ENCODE results near the gene TRIM39. TPM values are rescaled to one million over a fixed set of nuclear protein-coding genes. Genes with fewer than 3 reads are reported as not detected.
A peak's percentile ranks its signal among the peaks of the same experiment; 100 is the strongest.
"Not testable (repeated sequence)": the region's sequence is repeated elsewhere in the genome, so short reads cannot be mapped to it uniquely, and the experiment has no call there.

Gene TRIM39
- polyA plus RNA-seq, 1 of the 3 experiments (the other 2 are of a cell fraction) = 6.5 TPM

GRCh38 chr6:30326526-30327231 is at the start of gene TRIM39 (continued):
- TF ChIP-seq EZH2phosphoT487 (IDR thresholded peaks at IDR 0.05; ENCODE audit: borderline replicate concordance, low read depth) (no peak), GABPA (IDR thresholded peaks at IDR 0.05; ENCODE audit: low read depth) (peak; percentile 82), ELF1 (IDR thresholded peaks at IDR 0.05) (peak; percentile 78), JUND (IDR thresholded peaks at IDR 0.05) (no peak), CTCF (IDR thresholded peaks at IDR 0.05) (no peak), RCOR1 (IDR thresholded peaks at IDR 0.05; ENCODE audit: low read length) (no peak), IRF3 (IDR thresholded peaks at IDR 0.05; ENCODE audit: low read depth, low read length) (no peak), FOSL2 (IDR thresholded peaks at IDR 0.05; ENCODE audit: borderline replicate concordance, low read depth) (no peak), POLR2AphosphoS5 (IDR thresholded peaks at IDR 0.05; ENCODE audit: low read depth, low read length) (no peak; the same call in none of the 2 replicates)

- CTCF ChIA-PET; H3K27ac ChIP-seq (ENCODE audit: low read depth in 2 of 2, low read length in 1 of 2); H3K4me2 ChIP-seq; H3K9me2 ChIP-seq; H3K4me3 ChIP-seq (ENCODE audit: low read depth in 2 of 2, low read length in 1 of 2); H3K79me2 ChIP-seq (ENCODE audit: insufficient read depth); H4K20me1 ChIP-seq (ENCODE audit: insufficient read depth); POLR2A ChIA-PET; DNase-seq; H3K4me1 ChIP-seq (ENCODE audit: control insufficient read depth in 1 of 2, insufficient read depth in 2 of 2, low read depth in 1 of 2, low read length in 1 of 2); H3K27me3 ChIP-seq (ENCODE audit: insufficient read depth); H3F3A ChIP-seq (replicated peaks; ENCODE audit: insufficient read depth); H3K9ac ChIP-seq; H2AFZ ChIP-seq (ENCODE audit: low read depth); H3K36me3 ChIP-seq (replicated peaks in 1 of 2; ENCODE audit: control insufficient read depth in 1 of 2, insufficient read depth in 2 of 2, low read length in 1 of 2): not testable (repeated sequence)
- peaks cover 41% of the 10 kb centered on the region; the same call in 1 of the 2 replicates for H3K9me3 ChIP-seq
- WGBS (ENCODE audit: low lambda C conversion rate) = 83% methylated on average over 1 of the region's 1 CpG
Observed at GRCh38 chr6:30280988-30281387, 45.7 kb upstream of the TRIM39 start.

GRCh38 chr6:30282522-30282921 is 44.2 kb upstream of the TRIM39 start:
- Histone ChIP-seq H3K9ac (no peak overlapping the region), H2AFZ (ENCODE audit: low read depth) (no peak overlapping the region), H4K20me1 (ENCODE audit: insufficient read depth) (no peaks in the 10 kb centered on the region), H3K9me2 (no peaks in the 10 kb centered on the region), H3K9me3 (peaks cover 49% of the 10 kb centered on the region; the same call in 1 of the 2 replicates), H3K4me2 (no peak overlapping the region), H3K79me2 (ENCODE audit: insufficient read depth) (no peaks in the 10 kb centered on the region), H3K27me3 (ENCODE audit: insufficient read depth) (no peaks in the 10 kb centered on the region), H3K27ac (ENCODE audit: low read depth in 2 of 2, low read length in 1 of 2) (no peak overlapping the region), H3K36me3 (replicated peaks in 1 of 2; ENCODE audit: control insufficient read depth in 1 of 2, insufficient read depth in 2 of 2, low read length in 1 of 2) (peaks cover 0 to 11% of the 10 kb centered on the region in 2 experiments), H3K4me1 (ENCODE audit: control insufficient read depth in 1 of 2, insufficient read depth in 2 of 2, low read depth in 1 of 2, low read length in 1 of 2) (no peaks in the 10 kb centered on the region), H3F3A (replicated peaks; ENCODE audit: insufficient read depth) (no peaks in the 10 kb centered on the region), H3K4me3 (ENCODE audit: low read depth in 2 of 2, low read length in 1 of 2) (no peak overlapping the region)
- 40% methylated on average over 2 of the region's 2 CpGs for WGBS (ENCODE audit: low lambda C conversion rate)
- no peak for DNase-seq
- ChIA-PET POLR2A (no interaction called here), CTCF (no interaction called here)
- no peak for TF ChIP-seq GATA2 (CRISPR knock-in tag; IDR thresholded peaks at IDR 0.05)
- TF ChIP-seq POLR2AphosphoS5 (IDR thresholded peaks at IDR 0.05; ENCODE audit: low read depth, low read length) = no peak
- TF ChIP-seq MAX (IDR thresholded peaks at IDR 0.05; ENCODE audit: low read depth) = no peak
- TF ChIP-seq NRF1 (IDR thresholded peaks at IDR 0.05; ENCODE audit: low read depth, low read length) = no peak
- TF ChIP-seq CTCF (IDR thresholded peaks at IDR 0.05) = no peak
- TF ChIP-seq FOXM1 (IDR thresholded peaks at IDR 0.05; ENCODE audit: low read depth) = no peak
- no peak for TF ChIP-seq TEAD4 (IDR thresholded peaks at IDR 0.05; ENCODE audit: borderline replicate concordance, insufficient read depth)
- TF ChIP-seq TCF12 (IDR thresholded peaks at IDR 0.05) = no peak
- no peak for TF ChIP-seq JUND (IDR thresholded peaks at IDR 0.05)
- TF ChIP-seq PBX3 (IDR thresholded peaks at IDR 0.05) = no peak

Data from SK-N-SH (cell line).